Measurements from ENCODE around the gene TMEM150C. TPM values are rescaled to one million over a fixed set of nuclear protein-coding genes. Genes with fewer than 3 reads are reported as not detected.

The TMEM150C gene
- total RNA-seq, 2 experiments from 2014 or later = not detected

GRCh38 chr4:82450966-82451755 lies 110.6 kb downstream of the TMEM150C start:
- H3K36me3 Mint-ChIP-seq (ENCODE audit: low read depth) = peaks cover 51% of the 10 kb centered on the region
- no peaks in the 10 kb centered on the region for H3K9me3 Mint-ChIP-seq
- POLR2A ChIA-PET = interaction anchor here (0.6 kb wide), 2 partner anchors 14 to 26 kb away, joined by 3 read pairs; no protein-coding TSS in a partner anchor
- H3K4me3 Mint-ChIP-seq = no peak overlapping the region
- no peak for ATAC-seq
- DNase-seq = no peak
- H3K27ac Mint-ChIP-seq = peak overlapping the region; percentile 81
- intact Hi-C loops (cut with micrococcal nuclease) = no loop called here
- no peaks in the 10 kb centered on the region for H3K27me3 Mint-ChIP-seq
- CTCF ChIA-PET = interaction anchor here (1.3 to 2.0 kb wide), 3 partner anchors 11 to 288 kb away, joined by 3 to 10 read pairs (median 7); no protein-coding TSS in a partner anchor
- peaks cover 29% of the 10 kb centered on the region for H3K4me1 Mint-ChIP-seq (ENCODE audit: low read depth)
- TF ChIP-seq CTCF (IDR thresholded peaks at IDR 0.05) = no peak

GRCh38 chr4:82447886-82448285 lies 113.9 kb downstream of the TMEM150C start:
- H3K9me3 Mint-ChIP-seq = no peaks in the 10 kb centered on the region
- H3K4me3 Mint-ChIP-seq = no peak overlapping the region
- peaks cover 41% of the 10 kb centered on the region for H3K36me3 Mint-ChIP-seq (ENCODE audit: low read depth)
- DNase-seq = no peak
- H3K27me3 Mint-ChIP-seq = no peaks in the 10 kb centered on the region
- CTCF ChIA-PET = no interaction called here
- POLR2A ChIA-PET = interaction anchor here (1.0 to 1.6 kb wide), 3 partner anchors 16 to 20 kb away, joined by 3 to 4 read pairs (median 3); no protein-coding TSS in a partner anchor
- H3K27ac Mint-ChIP-seq = peak overlapping the region; percentile 5
- intact Hi-C loops (cut with micrococcal nuclease) = no loop called here
- TF ChIP-seq CTCF (IDR thresholded peaks at IDR 0.05) = no peak
- H3K4me1 Mint-ChIP-seq (ENCODE audit: low read depth) = peaks cover 36% of the 10 kb centered on the region
- no peak for ATAC-seq

GRCh38 chr4:82439088-82439487 lies 122.7 kb downstream of the TMEM150C start:
- ChIA-PET POLR2A (interaction anchor here (0.6 to 4.6 kb wide), 5 partner anchors 10 to 931 kb away, joined by 3 to 22 read pairs (median 4); partner anchors contain the start of gene HNRNPDL), CTCF (interaction anchor here (1.2 to 2.6 kb wide), 2 partner anchors 10 to 300 kb away, joined by 3 to 9 read pairs; no protein-coding TSS in a partner anchor)
- no peak for DNase-seq
- no peak overlapping the region for H3K4me3 Mint-ChIP-seq
- no peak for TF ChIP-seq CTCF (IDR thresholded peaks at IDR 0.05)
- intact Hi-C loops (cut with micrococcal nuclease) = no loop called here
- H3K27me3 Mint-ChIP-seq = no peaks in the 10 kb centered on the region
- peak overlapping the region; percentile 76 for H3K27ac Mint-ChIP-seq
- H3K9me3 Mint-ChIP-seq = no peaks in the 10 kb centered on the region
- peak; percentile 63 for ATAC-seq
- peaks cover 61% of the 10 kb centered on the region for H3K36me3 Mint-ChIP-seq (ENCODE audit: low read depth)
- H3K4me1 Mint-ChIP-seq (ENCODE audit: low read depth) = peaks cover 68% of the 10 kb centered on the region

GRCh38 chr4:82437285-82438005 lies 124.3 kb downstream of the TMEM150C start:
- peak overlapping the region; percentile 4 for H3K4me3 Mint-ChIP-seq

More at GRCh38 chr4:82437285-82438005, 124.3 kb downstream of the TMEM150C start:
- ChIA-PET CTCF (interaction anchor here (0.7 to 1.0 kb wide), 2 partner anchors 8 to 77 kb away, joined by 3 to 4 read pairs; no protein-coding TSS in a partner anchor), POLR2A (interaction anchor here (0.6 to 4.6 kb wide), 3 partner anchors 8 to 14 kb away, joined by 3 to 22 read pairs (median 3); partner anchors contain the start of gene HNRNPDL)
- DNase-seq = no peak
- intact Hi-C loops (cut with micrococcal nuclease) = no loop called here
- no peak for TF ChIP-seq CTCF (IDR thresholded peaks at IDR 0.05)
- H3K27me3 Mint-ChIP-seq = no peaks in the 10 kb centered on the region
- H3K27ac Mint-ChIP-seq = peak overlapping the region; percentile 82
- ATAC-seq = no peak
- peaks cover 71% of the 10 kb centered on the region for H3K36me3 Mint-ChIP-seq (ENCODE audit: low read depth)
- peaks cover 82% of the 10 kb centered on the region for H3K4me1 Mint-ChIP-seq (ENCODE audit: low read depth)
- H3K9me3 Mint-ChIP-seq = no peaks in the 10 kb centered on the region

All from activated CD8-positive, alpha-beta T cell treated with anti-CD3 and anti-CD28 coated beads for 36 hours (primary cell).